Liver (tissue), 3 donors: Measurements from ENCODE around the gene FOCAD.

Experiments used
- ATF3 ChIP-seq: IDR thresholded peaks from 2 replicates; pipeline ENCODE4 v1.6.1; 2016; ENCODE audit warnings: antibody characterized with exemption
- CTCF ChIP-seq: fragments of 150-350 bp; IDR thresholded peaks from 2 replicates; pipeline ENCODE4 v1.5.1; 2017; ENCODE audit warnings: improper control_type of control experiment, low read depth, low read length; ENCODE audit not compliant: missing input control
- EGR1 ChIP-seq, 2 donors: IDR thresholded peaks; 2 replicates each; pipeline ENCODE4 v1.6.1; 2016 to 2018; ENCODE audit warnings: antibody characterized with exemption in 2 of 2, low read depth in 2 of 2
- FOXA1 ChIP-seq: IDR thresholded peaks from 2 replicates; pipeline ENCODE4 v1.6.1; 2016; ENCODE audit warnings: antibody characterized with exemption
- GABPA ChIP-seq, 2 donors: IDR thresholded peaks in 1 of 2; conservative IDR thresholded peaks in 1 of 2; 2 replicates each; pipeline ENCODE4 v1.6.1; 2016; ENCODE audit warnings: antibody characterized with exemption in 2 of 2, mild to moderate bottlenecking in 1 of 2, moderate library complexity in 1 of 2
- HNF4G ChIP-seq: IDR thresholded peaks from 2 replicates; pipeline ENCODE4 v1.6.1; 2016; ENCODE audit warnings: antibody characterized with exemption
- JUND ChIP-seq, 2 donors: IDR thresholded peaks; 2 replicates each; pipeline ENCODE4 v1.6.1; 2016; ENCODE audit warnings: antibody characterized with exemption in 2 of 2
- MAX ChIP-seq: IDR thresholded peaks from 2 replicates; pipeline ENCODE4 v1.6.1; 2016; ENCODE audit warnings: antibody characterized with exemption
- RAD21 ChIP-seq, 2 donors: IDR thresholded peaks; 2 replicates each; pipeline ENCODE4 v1.6.1; 2016; ENCODE audit warnings: antibody characterized with exemption in 2 of 2, mild to moderate bottlenecking in 2 of 2
- REST ChIP-seq: IDR thresholded peaks from 2 replicates; pipeline ENCODE4 v1.6.1; 2016; ENCODE audit warnings: antibody characterized with exemption, mild to moderate bottlenecking
- SP1 ChIP-seq: IDR thresholded peaks from 2 replicates; pipeline ENCODE4 v1.6.1; 2018; ENCODE audit warnings: antibody characterized with exemption, mild to moderate bottlenecking
- TAF1 ChIP-seq: conservative IDR thresholded peaks from 2 replicates; pipeline ENCODE4 v1.6.1; 2016; ENCODE audit warnings: antibody characterized with exemption, mild to moderate bottlenecking
- YY1 ChIP-seq: IDR thresholded peaks from 2 replicates; pipeline ENCODE4 v1.6.1; 2016; ENCODE audit warnings: antibody characterized with exemption, mild to moderate bottlenecking
- ZBTB33 ChIP-seq: IDR thresholded peaks from 2 replicates; pipeline ENCODE4 v1.6.1; 2016; ENCODE audit warnings: antibody characterized with exemption
- donor health status: healthy.
- donor health status: healthy.

- TF ChIP-seq MAX (no peak), RAD21 (IDR thresholded peaks at IDR 0.05) (no peak), JUND (IDR thresholded peaks at IDR 0.05) (no peak), SP1 (no peak), CTCF (no peak), ZBTB33 (no peak), GABPA (IDR thresholded peaks at IDR 0.05 in 1 of 2, conservative IDR thresholded peaks at IDR 0.05 in 1 of 2) (no peak), YY1 (no peak), FOXA1 (no peak), REST (no peak), ATF3 (no peak), EGR1 (IDR thresholded peaks at IDR 0.05; ENCODE audit: low read depth in 2 of 2) (no peak), HNF4G (no peak), TAF1 (no peak)
These were observed 132.1 kb downstream of the FOCAD start for GRCh38 chr9:20815923-20816703.
